ENCODE measurements around the gene RPS29.
A peak's percentile ranks its signal among the peaks of the same experiment; 100 is the strongest.
"Not testable (repeated sequence)": the region's sequence is repeated elsewhere in the genome, so short reads cannot be mapped to it uniquely, and the experiment has no call there.

The RPS29 gene

GRCh38 chr14:49598485-49599300 is 12.5 kb upstream of the RPS29 start, which contains the start of gene LRR1:
LRR1 (plus strand) TSS chr14:49598940; CDS start chr14:49599021, 81 bp downstream.
- DNase-seq (ENCODE audit: low read depth in 2 of 2): peak; percentile 78 to 79

- no peak for DNase-seq (ENCODE audit: low read depth in 2 of 2)
Measured at GRCh38 chr14:49598189-49598484, 12.0 kb upstream of the RPS29 start.

DNA sequence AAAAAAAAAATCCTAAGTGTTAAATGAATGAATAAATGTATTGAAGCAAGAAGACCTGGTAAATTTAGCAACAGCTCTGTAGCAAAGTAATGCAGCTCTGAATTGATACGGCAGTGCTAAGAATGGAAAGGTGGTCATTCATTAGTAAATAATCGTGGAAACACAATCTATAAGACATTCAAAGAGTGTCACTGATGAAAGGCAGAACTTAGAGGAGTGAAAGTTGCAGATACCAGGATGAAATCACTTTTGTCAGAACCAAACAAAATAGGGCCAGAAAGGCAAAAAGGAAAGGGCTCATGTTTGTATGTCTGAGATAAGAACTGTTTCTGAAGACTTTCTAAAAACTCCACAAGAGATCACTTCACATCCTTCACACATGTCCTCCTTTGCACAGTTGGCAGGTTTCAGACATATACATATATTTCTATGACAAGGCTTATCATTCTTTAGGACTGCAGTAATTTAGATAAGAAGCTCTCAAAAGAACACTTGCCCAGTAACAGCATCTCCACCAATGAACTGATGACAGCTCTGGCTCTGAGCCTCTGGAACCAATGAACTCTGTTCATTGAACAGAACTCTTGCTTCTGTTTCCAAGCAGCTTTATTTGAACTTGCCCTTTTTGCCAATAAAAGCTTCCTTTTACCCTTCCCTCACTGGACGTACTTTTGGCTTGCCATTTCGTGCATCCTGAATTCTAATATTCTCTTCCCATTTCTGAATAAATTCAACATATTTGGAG is 8.3 kb upstream of the RPS29 start:
- no peak for DNase-seq (ENCODE audit: low read depth in 2 of 2)

DNA sequence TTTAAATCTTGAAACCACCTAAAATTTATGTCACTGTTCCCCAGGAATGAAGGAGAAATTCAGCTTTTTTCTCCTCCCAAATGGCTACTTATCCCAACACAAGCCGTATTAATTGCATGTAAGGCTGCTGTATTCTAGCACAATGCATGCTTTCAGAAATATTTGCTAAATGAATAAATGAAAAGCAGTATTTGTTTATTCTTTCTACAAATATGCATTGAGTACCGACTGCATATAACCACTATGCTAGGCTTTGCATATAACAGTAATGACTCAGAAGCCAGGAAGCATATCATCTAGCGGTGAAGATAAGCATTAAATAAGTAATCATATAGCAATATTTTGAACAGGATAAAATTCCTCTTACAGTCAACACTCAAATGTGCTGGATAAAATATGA is 6.8 kb upstream of the RPS29 start:
- no peak for DNase-seq (ENCODE audit: low read depth in 2 of 2)

DNA sequence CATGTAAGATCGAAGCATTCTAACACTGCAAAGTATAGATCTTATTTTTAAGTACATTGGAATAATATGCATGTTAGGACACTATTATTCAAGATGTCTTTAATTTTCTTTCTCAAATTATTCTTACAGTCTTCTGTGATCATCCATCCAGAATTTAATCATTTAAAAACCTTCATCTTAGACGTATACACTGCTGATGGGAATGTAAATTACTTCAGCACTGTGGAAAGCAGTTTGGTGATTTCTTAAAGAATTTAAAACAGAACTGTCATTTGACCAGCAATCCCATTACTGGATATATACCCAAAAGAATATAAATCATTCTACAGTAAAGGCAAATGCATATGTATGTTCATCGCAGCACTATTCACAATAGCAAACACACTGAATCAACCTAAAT is 3.2 kb upstream of the RPS29 start:
- DNase-seq (ENCODE audit: low read depth in 2 of 2): no peak

GRCh38 chr14:49586673-49587460 is 687 bp upstream of the RPS29 start:
- peak in 1 of 2 donors; percentile 34 for DNase-seq (ENCODE audit: low read depth in 2 of 2)

GRCh38 chr14:49584981-49585640 is 1.1 kb downstream of the RPS29 start:
- not testable (repeated sequence) for DNase-seq (ENCODE audit: low read depth in 2 of 2)

- DNase-seq (ENCODE audit: low read depth in 2 of 2): no peak
Measured at GRCh38 chr14:49584058-49584457, 2.1 kb downstream of the RPS29 start.

DNA sequence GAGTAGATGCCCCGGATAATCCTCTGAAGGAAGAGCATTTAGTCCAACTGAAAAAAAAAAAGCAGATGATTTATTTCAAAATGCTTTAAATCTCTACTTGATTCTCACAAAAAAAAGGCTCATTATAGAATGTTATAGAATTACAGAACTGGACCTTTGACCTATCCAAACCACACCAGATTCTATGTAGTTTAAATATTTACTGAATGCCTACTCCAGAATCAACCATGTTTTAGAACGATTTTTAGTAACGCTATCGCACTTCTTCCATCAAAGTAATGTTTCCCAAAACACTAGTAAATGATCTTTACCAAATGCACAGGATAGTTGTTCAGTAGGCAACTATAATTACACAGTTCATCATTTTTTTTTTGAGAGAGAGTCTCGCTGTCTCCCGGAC is 2.6 kb downstream of the RPS29 start:
- DNase-seq (ENCODE audit: low read depth in 2 of 2): no peak

DNA sequence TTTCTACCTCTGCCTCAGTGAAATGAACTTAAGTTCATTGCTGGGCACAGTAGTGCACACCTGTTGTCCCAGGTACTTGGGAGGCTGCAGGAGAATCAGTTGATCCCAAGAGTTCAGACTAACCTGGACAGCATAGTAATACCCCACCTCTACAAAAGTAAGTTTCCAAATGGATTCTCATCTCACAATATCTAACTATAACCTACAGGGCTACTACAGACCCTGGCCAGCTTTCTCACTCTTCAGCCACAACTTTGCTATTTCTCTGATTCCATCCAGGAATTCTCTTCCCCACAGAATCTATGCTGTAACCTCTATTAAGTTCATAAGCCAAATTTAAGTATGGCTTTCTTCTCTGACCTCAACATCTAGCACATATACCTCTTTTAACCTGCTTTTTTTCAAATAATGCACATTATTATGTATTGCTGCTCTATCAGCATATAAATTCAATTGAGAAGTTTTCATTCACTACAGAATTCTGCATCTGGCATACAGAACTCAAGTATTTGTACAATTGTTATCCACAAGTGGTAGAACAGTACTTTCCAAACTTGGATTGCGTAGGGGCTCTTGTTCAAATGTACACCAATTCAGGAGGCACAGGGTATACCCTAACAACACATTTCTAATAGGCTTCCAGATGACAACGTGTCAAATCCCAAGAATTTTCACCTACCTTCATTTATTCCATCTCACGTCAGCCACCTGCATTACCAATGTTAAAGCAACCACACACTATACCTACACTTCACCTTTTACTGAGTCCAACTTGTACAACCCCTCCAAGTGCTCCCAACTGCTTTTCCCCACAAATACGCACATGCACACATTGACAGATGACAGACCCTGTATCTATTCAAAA is 3.8 kb downstream of the RPS29 start:
- no peak for DNase-seq (ENCODE audit: low read depth in 2 of 2)

DNA sequence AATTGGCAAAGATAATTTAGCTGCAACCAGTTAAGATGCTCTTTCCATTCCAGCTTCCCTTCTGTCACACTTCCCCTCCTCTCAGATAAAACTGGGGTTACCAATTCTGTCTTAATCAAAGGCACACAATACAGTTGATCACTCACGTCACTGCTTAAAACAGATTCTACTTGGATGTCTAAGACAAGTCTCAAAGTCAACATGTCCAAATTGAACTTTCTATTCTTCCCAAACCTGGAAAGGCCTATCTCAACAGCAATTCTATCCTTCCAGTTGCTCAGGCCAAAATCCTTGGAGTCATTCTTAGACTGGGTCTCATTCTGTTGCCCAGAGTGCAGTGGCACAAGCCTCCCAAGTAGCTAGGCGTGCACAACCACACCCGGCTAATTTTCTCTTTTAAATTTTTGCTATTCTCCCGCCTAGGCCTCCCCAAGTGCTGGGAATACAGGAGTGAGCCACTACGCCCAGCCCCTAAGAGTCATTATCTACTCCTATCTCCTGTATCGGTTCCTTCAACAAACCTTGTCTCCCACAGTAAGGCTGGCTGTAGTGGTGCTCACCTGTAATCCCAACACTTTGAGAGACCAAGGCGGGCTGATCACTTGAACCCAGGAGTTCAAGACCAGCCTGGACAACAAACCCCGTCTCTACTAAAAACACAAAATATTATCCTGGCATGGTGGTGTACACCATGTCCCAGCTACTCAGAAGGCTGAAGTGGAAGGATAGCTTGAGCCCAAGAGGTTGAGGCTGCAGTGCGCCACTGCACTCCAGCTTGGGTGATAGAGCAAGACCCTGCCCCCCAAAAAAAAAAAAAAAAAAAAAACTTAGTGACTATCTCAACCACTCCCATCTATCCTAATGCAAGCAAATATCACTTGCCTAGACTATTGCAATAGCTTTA is 4.7 kb downstream of the RPS29 start:
- DNase-seq (ENCODE audit: low read depth in 2 of 2): no peak

DNA sequence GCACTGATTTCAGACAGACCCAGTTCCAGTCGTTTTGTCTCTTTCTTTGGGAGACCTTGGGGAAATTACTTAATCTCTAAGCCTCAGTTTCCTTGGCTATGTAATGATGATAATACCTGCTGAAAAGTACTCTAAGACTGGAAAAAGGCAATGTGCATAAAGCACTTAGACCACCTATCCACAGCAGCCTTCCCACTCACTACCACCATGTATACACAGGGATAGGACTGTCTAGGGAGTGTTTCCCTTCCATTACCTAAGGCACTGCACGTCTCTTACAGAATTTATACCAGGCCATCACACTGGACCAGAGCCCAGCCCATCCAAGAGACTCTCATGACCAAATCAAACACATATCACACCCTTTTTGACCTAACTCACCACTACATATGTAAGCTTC is 6.3 kb downstream of the RPS29 start:
- no peak for DNase-seq (ENCODE audit: low read depth in 2 of 2)

- DNase-seq (ENCODE audit: low read depth in 2 of 2): no peak
Measured at GRCh38 chr14:49578141-49578540, 8.0 kb downstream of the RPS29 start.

DNA sequence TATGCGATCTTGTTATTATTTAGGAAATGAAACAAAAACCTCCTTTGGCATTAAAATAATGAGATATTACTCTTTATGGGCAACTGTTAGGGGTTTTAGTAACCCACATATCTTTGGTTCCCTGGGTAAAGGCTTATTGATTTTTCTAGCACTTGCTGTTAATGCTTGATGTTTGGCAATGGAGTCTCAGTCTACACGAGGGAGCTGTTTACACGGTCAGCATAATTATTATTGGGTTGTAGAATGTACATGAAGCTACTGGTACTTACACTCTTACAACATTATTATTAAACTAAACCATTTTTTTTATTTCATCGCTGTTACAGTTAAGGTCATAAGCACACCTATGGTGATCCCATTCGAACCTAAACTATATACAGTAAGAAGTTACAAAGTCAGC is 12.1 kb downstream of the RPS29 start:
- DNase-seq (ENCODE audit: low read depth in 2 of 2): no peak

GRCh38 chr14:49569281-49569680 is 16.9 kb downstream of the RPS29 start:
- DNase-seq (ENCODE audit: low read depth in 2 of 2): no peak

- DNase-seq (ENCODE audit: low read depth in 2 of 2): no peak
Measured at GRCh38 chr14:49566714-49567113, 19.5 kb downstream of the RPS29 start.

DNA sequence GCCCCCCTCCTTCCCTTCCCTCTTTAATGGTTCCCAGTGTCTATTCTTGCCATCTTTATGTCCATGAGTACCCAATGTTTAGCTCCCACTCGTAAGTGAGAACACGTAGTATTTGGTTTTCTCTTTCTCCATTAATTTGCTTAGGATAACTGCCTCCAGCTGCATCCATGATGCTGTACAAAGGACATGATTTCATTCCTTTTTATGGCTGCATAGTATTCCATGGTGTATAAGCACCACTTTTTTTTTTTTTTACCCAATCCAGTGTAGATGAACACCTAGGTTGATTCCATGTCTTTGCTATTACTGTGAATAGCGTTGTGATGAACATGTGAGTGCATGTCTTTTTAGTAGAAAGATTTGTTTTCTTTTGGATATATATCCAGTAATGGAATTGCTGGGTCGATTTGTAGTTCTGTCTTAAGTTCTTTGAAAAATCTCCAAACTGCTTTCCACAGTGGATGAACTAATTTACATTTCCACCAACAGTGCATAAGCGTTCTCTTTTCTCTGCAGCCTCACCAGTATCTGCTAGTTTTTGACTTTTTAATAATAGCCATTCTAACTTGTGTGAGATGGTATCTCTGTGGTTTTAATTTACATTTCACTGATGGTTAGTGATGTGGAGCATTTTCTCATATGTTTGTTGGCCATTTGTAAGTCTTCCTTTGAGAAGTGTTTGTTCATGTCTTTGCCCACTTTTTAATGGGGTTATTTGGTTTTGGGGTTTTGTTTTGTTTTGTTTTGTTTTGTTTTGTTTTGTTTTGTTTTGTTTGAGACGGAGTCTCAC is 26.0 kb downstream of the RPS29 start:
- no peak for DNase-seq (ENCODE audit: low read depth in 2 of 2)

DNA sequence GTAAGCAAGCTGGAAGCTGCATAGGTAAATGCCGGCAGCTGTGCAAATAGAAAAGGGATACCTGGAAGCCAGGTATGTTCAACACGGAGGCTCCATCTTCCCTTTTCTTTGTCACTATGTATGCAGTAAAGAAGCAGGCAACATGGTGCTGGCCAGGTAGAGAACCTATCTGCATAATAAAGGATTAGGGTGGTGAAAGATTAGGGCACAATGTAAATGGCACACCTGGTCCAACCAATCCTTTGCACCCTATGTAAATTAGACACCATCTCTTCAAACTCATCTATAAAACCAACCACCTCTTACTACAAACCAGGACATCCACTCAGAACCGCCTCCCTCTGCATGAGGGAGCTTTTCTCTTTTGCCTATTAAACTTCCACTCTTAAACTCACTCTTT is 32.3 kb downstream of the RPS29 start:
- DNase-seq (ENCODE audit: low read depth in 2 of 2): no peak

- DNase-seq (ENCODE audit: low read depth in 2 of 2): no peak
Measured at GRCh38 chr14:49553106-49553505, 33.1 kb downstream of the RPS29 start.
